PC-9 (cell line): ENCODE measurements around the gene CWC27. TPM values are rescaled to one million over a fixed set of nuclear protein-coding genes. Genes with fewer than 3 reads are reported as not detected.

Experiments
- BruUV-seq: library from RNA; stranded (reverse); fragments of 400-500 nt; replicated peaks from 2 replicates; lab custom pipeline; 2021; lab: Mats Ljungman, UMichigan
- CTCF ChIA-PET: fragments of 300-600 bp; sonication (Branson Sonifier 250); formaldehyde crosslinking; loops from one replicate; lab custom pipeline; 2022; ENCODE audit warnings: antibody characterized with exemption; lab: Charles Lee
- POLR2A ChIA-PET: fragments of 300-600 bp; sonication (Branson Sonifier 250); formaldehyde crosslinking; loops from one replicate; lab custom pipeline; 2022; ENCODE audit warnings: antibody characterized with exemption; ENCODE audit not compliant: unreplicated experiment; lab: Charles Lee
- DNase-seq, 2 experiments: peaks; one replicate each; pipeline versions ENCODE4 v3.0.0 to v3.0.0-alpha.2; 2015 to 2022; ENCODE audit warnings: mixed read lengths in 1 of 2
- H2AFZ ChIP-seq: fragments of 200-600 bp; sonication (generic); 2 replicates; pipeline ENCODE4 v1.8.1; 2017; ENCODE audit warnings: antibody characterized with exemption
- H3F3A ChIP-seq: fragments of 200-600 bp; sonication (generic); 2 replicates; pipeline ENCODE4 v1.8.1; 2017; ENCODE audit warnings: antibody characterized with exemption, mild to moderate bottlenecking, low read depth; ENCODE audit not compliant: insufficient read depth
- H3K27ac ChIP-seq: fragments of 200-600 bp; sonication (generic); 2 replicates; pipeline ENCODE4 v1.6.1; 2016; ENCODE audit warnings: mixed run types
- H3K27me3 ChIP-seq: fragments of 200-600 bp; sonication (generic); 2 replicates; pipeline ENCODE4 v1.6.1; 2016; ENCODE audit warnings: low read depth, mixed run types; ENCODE audit not compliant: insufficient read depth
- H3K36me3 ChIP-seq: fragments of 200-600 bp; sonication (generic); 2 replicates; pipeline ENCODE4 v1.6.1; 2016; ENCODE audit warnings: low read depth, mixed run types
- H3K4me1 ChIP-seq: fragments of 200-600 bp; sonication (generic); replicated peaks from 2 replicates; pipeline ENCODE4 v1.6.1; 2016; ENCODE audit warnings: mixed run types; ENCODE audit not compliant: insufficient read depth
- H3K4me2 ChIP-seq: fragments of 200-600 bp; sonication (generic); 2 replicates; pipeline ENCODE4 v1.6.1; 2017; ENCODE audit warnings: mixed run types
- H3K4me3 ChIP-seq: fragments of 200-600 bp; sonication (generic); 2 replicates; pipeline ENCODE4 v1.6.1; 2016; ENCODE audit warnings: mixed run types
- H3K79me2 ChIP-seq: fragments of 200-600 bp; sonication (generic); 2 replicates; pipeline ENCODE4 v1.6.1; 2017; ENCODE audit warnings: low read depth, mixed run types
- H3K9me2 ChIP-seq: fragments of 200-600 bp; sonication (generic); 2 replicates; pipeline ENCODE4 v1.8.1; 2017; ENCODE audit warnings: mild to moderate bottlenecking; ENCODE audit not compliant: insufficient read depth
- H3K9me3 ChIP-seq: fragments of 200-600 bp; sonication (generic); 2 replicates; pipeline ENCODE4 v1.8.1; 2016; ENCODE audit warnings: low read depth; ENCODE audit not compliant: insufficient read depth
- H4K20me1 ChIP-seq: fragments of 200-600 bp; sonication (generic); 2 replicates; pipeline ENCODE4 v1.8.1; 2017; ENCODE audit not compliant: insufficient read depth
- CTCF ChIP-seq: fragments of 200-600 bp; sonication (generic); conservative IDR thresholded peaks from 2 replicates; pipeline ENCODE4 v1.6.1; 2017; ENCODE audit warnings: mixed run types, antibody characterized with exemption, mild to moderate bottlenecking, moderate library complexity
- EZH2 ChIP-seq: fragments of 200-600 bp; sonication (generic); IDR thresholded peaks from 2 replicates; pipeline ENCODE4 v1.8.0; 2017; ENCODE audit warnings: antibody characterized with exemption, low read depth
- intact Hi-C: fragments of 100-400 bp; cut with micrococcal nuclease; formaldehyde crosslinking; loops from one replicate; pipeline ENCODE4 v1.10.0; 2022; ENCODE audit not compliant: unreplicated experiment
- total RNA-seq: library from RNA; stranded (reverse); gene quantifications from 2 replicates; pipeline ENCODE4 v1.2.3, GENCODE V29; 2021

Gene CWC27
- total RNA-seq, 1 experiment from 2014 or later, result 24.1 TPM

GRCh38 chr5:64923151-64923685 lies 154.5 kb downstream of the CWC27 start:
- Histone ChIP-seq H2AFZ (no peak overlapping the region), H3K27me3 (no peaks in the 10 kb centered on the region), H3K4me2 (no peak overlapping the region), H3K4me1 (no peaks in the 10 kb centered on the region), H4K20me1 (no peaks in the 10 kb centered on the region), H3K79me2 (no peaks in the 10 kb centered on the region), H3K4me3 (no peak overlapping the region), H3K9me2 (no peaks in the 10 kb centered on the region), H3K36me3 (no peaks in the 10 kb centered on the region), H3K9me3 (no peaks in the 10 kb centered on the region), H3F3A (no peaks in the 10 kb centered on the region), H3K27ac (no peak overlapping the region)
- CTCF ChIA-PET, result no interaction called here
- POLR2A ChIA-PET, result no interaction called here
- no peak for DNase-seq
- intact Hi-C loops, result no loop called here
- no TSS peak for BruUV-seq
- TF ChIP-seq EZH2, result no peak
- TF ChIP-seq CTCF, result no peak

- intact Hi-C loops, result no loop called here
- Histone ChIP-seq H3K4me1 (no peaks in the 10 kb centered on the region), H3F3A (no peaks in the 10 kb centered on the region), H3K79me2 (no peaks in the 10 kb centered on the region), H2AFZ (no peak overlapping the region), H3K27me3 (no peaks in the 10 kb centered on the region), H4K20me1 (no peaks in the 10 kb centered on the region), H3K9me2 (no peaks in the 10 kb centered on the region), H3K4me2 (no peak overlapping the region), H3K9me3 (no peaks in the 10 kb centered on the region), H3K36me3 (no peaks in the 10 kb centered on the region), H3K4me3 (no peak overlapping the region), H3K27ac (no peak overlapping the region)
- no peak for DNase-seq
- ChIA-PET POLR2A (no interaction called here), CTCF (interaction anchor here (0.6 kb wide), 1 partner anchor 12 kb away, joined by 7 read pairs; no protein-coding TSS in a partner anchor)
- no peak for TF ChIP-seq CTCF
- TF ChIP-seq EZH2, result no peak
- BruUV-seq, result no TSS peak
These were observed 156.4 kb downstream of the CWC27 start for GRCh38 chr5:64925123-64925522.

GRCh38 chr5:64929833-64930232 lies 161.1 kb downstream of the CWC27 start:
- no TSS peak for BruUV-seq
- Histone ChIP-seq H3K4me3 (no peak overlapping the region), H3K27me3 (no peaks in the 10 kb centered on the region), H3K4me1 (no peaks in the 10 kb centered on the region), H3K36me3 (no peaks in the 10 kb centered on the region), H3K27ac (no peak overlapping the region), H3F3A (no peaks in the 10 kb centered on the region), H3K9me3 (no peaks in the 10 kb centered on the region), H3K79me2 (no peaks in the 10 kb centered on the region), H3K9me2 (no peaks in the 10 kb centered on the region; the same call in 1 of the 2 replicates), H4K20me1 (no peaks in the 10 kb centered on the region), H2AFZ (no peak overlapping the region), H3K4me2 (no peak overlapping the region)
- no peak for DNase-seq
- TF ChIP-seq EZH2, result no peak
- TF ChIP-seq CTCF, result no peak
- intact Hi-C loops, result no loop called here
- POLR2A ChIA-PET, result no interaction called here
- CTCF ChIA-PET, result no interaction called here
